HG03342 (cell line): ENCODE data around the gene RNF113B.

Experiments
- ATAC-seq: cut with Tn5 transposase; IDR thresholded peaks from one replicate; pipeline ENCODE4 v1.9.1; 2021; ENCODE audit warnings: mild to moderate bottlenecking, moderate library complexity; ENCODE audit not compliant: unreplicated experiment

Gene RNF113B

GRCh38 chr13:98142380-98143156 lies 34.5 kb downstream of the RNF113B start, which contains the start of gene FARP1:
FARP1 (plus strand) TSS chr13:98143094; CDS start chr13:98213243, 70,149 bp downstream.
- ATAC-seq: peak; percentile 66

GRCh38 chr13:98141509-98142379 lies 35.3 kb downstream of the RNF113B start:
- ATAC-seq: no peak

DNA sequence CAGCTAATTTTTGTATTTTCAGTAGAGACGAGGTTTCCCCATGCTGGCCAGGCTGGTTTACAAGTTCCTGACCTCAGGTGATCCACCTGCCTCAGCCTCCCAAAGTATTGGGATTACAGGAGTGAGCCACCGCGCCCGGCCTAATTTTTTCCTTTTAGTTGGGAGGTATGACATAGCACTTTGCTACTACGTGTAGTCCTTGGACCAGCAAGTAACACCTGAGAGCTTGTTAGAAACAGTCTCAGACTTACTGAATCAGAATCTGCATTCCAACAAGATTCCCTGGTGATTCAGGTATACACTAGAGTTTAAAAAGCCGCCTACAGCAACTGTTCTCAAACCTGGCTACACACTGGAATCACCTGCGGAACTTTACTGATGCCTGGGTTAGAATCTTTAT lies 36.0 kb downstream of the RNF113B start:
- ATAC-seq: no peak

DNA sequence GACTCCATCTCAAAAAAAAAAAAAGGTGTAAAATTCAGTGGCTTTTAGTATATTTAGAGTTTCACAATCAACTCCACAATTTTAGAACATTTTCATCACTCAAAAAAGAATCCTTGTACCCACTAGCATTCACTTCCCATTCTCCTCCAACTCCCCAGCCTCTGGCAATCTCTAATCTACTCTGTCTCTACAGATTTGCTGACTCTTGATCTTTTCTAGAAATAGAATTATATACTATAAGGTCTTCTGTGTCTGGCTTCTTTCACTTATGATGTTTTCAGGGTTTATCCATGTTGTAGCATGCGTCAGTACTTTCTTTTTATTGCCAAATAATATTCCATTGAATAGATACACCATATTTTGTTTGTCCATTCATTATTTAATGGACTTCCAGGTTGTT lies 42.2 kb downstream of the RNF113B start:
- ATAC-seq: no peak

GRCh38 chr13:98133946-98134345 lies 43.1 kb downstream of the RNF113B start:
- peak; percentile 97 for ATAC-seq

GRCh38 chr13:98129059-98129746 lies 47.9 kb downstream of the RNF113B start:
- no peak for ATAC-seq
